Limb (tissue), 2 donors: ENCODE data around the gene PRAMEF12.
"Not testable (repeated sequence)": the region's sequence is repeated elsewhere in the genome, so short reads cannot be mapped to it uniquely, and the experiment has no call there.

ENCODE experiments used
- DNase-seq, 2 donors: peaks; one replicate each; pipeline ENCODE4 v3.0.0-alpha.2; 2016; ENCODE audit errors: extremely low spot score in 2 of 2

PRAMEF12 gene

DNA sequence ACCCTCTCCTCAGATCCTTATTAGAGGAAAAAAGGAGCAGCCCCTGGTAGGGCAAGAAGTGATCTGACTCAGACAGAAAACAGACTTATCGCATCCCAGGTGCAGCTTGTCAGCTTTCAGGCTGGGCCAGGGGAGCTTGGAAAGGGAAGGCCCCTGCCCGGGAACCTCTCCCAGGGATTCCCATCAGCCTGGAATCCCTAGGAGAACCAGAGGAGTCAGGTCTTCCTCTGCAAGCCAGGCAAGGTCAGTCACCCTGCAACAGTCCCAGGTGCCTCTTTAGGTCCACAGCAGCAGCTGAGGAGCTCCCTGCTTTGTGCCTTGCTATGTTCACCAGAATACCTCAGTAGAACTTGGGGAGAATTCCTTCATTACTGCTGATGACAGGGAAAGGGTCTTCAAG lies 2.9 kb upstream of the PRAMEF12 start:
- DNase-seq, result no peak

DNA sequence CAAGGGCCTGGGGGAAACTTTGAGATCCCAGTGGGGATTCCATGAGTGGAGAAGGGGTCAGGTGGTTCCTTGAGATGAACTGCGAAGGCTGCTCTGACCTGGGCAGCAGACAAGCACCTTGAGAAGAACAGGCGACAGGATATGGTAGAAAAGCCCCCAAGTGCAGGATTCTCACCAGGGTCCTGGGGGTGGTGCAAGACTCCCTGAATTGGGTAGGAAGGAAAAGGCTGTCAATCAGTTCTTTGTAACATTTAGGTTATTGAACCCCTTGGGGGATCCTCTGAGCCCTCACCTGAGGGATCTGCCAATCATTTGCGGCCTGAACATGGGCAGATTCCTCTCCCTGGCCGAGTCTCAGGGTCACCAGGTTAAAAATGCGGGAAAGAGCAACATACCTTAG lies 2.4 kb upstream of the PRAMEF12 start:
- no peak for DNase-seq

DNA sequence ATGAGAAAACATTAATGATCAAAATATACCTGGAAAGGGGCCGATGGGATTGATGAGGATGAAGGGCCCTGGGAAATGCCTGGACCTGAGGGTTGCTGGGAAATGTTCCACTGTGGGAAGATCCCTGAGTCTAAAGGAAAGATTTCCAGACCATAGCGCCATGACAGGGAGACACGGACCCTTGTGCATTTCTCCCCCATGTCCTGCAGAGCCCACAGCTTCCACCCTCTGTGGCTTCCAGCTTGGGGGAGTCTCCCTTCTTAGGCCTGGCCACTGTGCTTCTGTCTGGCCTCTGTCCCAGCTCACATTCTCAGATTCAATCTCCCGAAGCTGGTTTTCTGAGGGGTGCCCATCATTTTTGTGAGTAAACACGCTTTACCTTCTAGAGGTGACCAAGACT lies 1.0 kb upstream of the PRAMEF12 start:
- DNase-seq, result no peak

DNA sequence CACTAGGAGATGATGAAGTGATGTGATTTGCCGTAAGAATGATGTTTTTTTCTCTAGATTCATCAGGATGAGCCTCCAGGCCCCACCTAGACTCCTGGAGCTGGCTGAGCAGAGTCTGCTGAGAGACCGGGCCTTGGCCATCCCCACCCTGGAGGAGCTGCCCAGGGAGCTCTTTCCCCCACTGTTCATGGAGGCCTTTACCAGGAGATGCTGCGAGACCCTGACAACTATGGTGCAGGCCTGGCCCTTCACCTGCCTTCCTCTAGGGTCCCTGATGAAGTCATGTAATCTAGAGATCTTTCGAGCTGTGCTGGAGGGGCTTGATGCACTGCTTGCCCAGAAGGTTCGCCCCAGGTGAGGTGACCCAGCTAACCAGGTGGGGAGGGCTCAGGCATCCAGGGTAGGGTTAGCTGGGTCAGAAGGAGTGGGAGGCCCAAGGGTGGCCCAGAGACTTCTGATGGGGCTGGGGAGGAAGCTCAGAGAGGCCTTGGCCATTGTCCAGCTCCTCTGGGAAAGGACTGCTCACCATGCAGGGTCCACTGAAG lies 1.3 kb downstream of the PRAMEF12 start:
- no peak for DNase-seq

DNA sequence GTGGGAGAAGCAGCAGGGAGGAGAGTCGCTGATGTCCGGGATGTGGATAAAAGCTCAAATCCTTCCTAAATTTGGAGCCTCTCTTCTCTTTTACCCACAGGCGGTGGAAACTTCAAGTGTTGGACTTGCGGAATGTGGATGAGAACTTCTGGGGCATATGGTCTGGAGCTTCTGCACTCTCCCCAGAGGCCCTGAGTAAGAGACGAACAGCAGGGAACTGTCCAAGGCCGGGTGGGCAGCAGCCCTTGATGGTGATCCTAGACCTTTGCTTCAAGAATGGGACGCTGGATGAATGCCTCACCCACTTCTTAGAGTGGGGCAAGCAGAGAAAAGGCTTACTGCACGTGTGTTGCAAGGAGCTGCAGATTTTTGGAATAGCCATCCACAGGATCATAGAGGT lies 1.9 kb downstream of the PRAMEF12 start:
- DNase-seq, result no peak

DNA sequence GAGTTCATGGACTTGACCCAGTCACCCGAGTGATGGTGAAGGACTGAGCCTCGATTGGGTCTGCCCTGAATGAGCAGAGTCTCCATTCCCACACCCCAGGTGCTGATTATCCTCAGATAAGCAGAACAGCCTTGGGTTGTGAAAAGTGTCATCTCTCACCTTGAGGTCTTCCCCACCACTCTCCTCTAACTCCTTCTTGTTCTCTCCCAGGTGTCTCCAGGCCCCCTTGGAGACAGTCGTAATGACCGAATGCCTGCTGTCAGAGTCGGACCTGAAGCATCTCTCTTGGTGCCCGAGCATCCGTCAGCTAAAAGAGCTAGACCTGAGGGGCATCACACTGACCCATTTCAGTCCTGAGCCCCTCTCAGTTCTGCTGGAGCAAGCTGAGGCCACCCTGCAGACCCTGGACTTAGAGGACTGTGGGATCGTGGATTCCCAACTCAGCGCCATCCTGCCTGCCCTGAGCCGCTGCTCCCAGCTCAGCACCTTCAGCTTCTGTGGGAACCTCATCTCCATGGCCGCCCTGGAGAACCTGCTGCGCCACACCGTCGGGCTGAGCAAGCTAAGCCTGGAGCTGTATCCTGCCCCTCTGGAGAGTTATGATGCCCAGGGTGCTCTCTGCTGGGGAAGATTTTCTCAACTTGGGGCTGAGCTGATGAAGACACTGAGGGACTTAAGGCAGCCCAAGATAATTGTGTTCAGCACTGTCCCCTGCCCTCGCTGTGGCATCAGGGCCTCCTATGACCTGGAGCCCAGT lies 3.4 kb downstream of the PRAMEF12 start:
- DNase-seq, result no peak

DNA sequence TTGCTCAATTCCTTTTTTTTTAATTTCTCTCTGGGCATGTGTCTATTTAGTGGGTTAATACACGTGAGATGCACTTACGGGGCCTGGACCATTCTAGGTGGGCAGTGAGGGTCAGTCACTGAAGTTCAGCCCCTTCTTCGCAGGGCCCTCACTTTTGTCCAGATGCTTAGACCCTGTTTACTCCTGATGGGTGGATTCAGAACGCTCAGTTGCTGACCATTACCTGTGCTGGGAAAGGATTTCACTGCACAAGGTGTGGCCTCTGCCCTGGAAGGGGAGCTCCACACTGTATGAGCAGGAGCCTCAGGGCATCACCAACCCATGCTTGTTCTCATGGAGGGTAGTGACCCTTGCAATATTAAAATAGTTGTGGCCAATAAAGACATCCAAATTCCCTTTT lies 4.5 kb downstream of the PRAMEF12 start:
- no peak for DNase-seq

DNA sequence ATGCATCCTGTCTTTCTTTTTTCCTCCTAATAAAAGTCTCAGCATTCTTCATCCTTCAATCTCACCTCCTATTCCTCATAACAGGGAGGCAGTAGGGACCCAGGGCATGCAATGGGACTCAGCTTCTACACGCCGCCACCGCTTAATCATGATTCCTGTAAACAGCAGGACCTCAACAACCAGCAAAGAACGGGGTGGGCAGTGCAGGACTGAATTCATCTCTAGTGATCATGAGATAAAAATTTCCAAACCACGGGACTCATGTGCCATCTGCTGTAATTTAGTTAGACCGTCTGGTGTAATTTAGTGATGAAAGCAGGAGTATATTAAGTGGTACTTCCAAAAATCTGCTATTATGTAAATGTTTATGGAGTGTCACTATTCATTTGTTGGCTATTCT lies 5.4 kb downstream of the PRAMEF12 start:
- DNase-seq, result no peak

DNA sequence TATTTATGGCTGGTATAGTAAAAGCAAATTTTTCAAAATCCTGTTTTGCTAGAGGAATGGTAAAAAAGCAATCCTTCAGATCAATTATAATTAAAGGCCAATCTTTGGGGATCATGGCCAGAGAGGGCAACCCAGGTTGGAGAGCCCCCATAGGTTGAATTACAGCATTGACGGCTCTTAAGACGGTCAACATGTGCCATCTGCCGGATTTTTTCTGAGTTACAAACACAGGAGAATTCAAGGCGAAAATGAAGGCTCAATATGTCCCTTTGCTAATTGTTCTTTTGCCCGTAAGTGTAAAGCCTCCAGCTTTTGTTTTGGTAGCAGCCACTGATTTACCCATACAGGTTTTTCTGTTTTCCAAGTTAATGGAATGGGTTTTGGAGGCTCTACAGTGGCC lies 8.0 kb downstream of the PRAMEF12 start:
- DNase-seq, result not testable (repeated sequence)

DNA sequence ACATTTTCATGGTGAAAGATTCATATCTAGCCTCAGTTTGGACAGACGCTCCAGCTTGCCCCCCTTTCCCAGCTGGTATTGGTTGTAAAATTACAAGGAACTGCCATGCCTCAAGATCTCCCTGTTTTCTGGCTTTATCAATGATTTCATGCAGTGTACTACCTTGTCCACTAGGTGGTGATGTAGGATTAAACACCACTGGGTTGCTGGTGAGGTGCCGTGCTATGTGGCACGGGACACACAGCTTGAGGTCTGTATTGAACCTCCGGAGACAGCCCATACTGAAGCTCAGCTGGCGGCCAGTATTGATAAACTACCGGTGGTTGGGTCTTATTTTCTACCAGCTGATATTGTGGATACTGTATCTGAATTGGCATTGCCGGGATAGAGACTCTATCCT lies 10.2 kb downstream of the PRAMEF12 start:
- not testable (repeated sequence) for DNase-seq

DNA sequence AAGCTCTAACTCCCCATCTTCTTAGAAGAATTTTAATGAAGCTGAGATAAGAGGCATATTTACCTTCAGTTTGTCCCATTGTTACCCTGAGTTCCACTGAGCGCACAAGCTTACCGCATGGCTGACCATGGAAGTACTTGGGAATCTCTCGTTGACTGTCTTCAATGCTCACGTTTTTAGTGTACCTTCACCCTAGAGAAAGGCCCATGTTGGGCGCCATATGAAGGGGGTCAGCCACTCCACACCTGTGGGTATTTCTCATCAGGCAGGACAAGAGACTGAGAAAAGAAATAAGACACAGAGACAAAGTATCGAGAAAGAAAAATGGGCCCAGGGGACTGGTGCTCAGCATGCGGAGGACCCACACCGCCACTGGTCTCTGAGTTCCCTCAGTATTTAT lies 11.2 kb downstream of the PRAMEF12 start:
- not testable (repeated sequence) for DNase-seq

DNA sequence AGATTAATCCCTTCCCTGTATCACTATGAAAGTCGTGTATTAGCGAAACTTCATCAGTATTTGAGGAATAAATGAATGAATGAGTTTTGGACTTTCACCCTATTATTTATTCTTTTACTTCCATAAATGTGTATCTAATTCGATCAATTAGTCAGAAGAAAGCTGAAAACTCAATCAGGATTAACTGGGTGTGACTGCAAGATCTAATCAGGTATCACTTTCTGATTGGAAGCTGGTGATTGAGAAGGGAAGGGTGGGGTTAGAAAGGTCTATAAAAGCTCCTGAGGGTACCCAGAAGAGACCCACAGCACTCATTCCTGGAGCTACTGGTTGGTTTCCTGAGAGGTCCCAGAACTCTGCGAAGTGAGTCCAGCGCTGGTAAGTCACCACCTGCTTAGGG lies 17.6 kb downstream of the PRAMEF12 start, which contains the start of gene PRAMEF1:
TSS of gene PRAMEF1 (plus strand) at position 301 of the 400 bp plus-strand sequence. CDS start 1,831 bp downstream, outside the sequence.
- DNase-seq, result not testable (repeated sequence)

DNA sequence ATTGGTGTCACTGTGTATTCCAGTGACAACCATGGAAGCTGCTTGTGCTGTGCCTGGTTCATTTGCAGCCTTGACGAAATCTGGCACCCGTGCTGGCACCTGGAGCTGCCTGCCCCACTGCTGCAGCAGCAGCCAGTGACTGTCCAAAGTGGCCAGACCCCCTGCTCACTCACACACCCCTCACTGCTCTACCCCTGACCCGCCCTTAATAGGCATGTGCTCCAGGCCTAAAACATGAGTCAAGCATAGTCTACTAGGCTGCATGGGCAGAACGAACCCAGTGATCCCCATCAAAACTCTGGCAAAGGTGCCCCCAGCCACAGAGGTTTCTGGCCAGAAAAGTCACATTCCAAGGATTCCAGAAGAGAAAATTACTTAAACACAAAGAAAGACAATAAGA lies 25.4 kb downstream of the PRAMEF12 start:
- DNase-seq, result no peak

DNA sequence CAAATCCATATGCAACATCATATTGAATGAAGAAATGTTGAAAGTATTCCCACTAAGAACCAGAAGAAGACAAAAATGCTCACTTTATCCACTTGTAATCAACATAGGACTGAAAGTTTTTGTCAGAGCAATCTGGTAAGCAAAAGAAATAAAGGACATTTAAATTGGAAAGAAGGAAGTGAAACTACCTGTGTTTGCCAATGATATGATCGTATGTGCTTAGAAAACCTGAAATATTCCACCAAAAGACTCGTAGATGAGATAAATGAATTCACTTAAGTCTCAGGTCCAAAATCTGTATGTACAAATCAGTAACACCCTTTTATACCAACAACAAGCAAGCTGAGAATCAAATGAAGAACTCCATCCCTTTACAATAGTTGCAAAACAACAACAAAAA lies 26.2 kb downstream of the PRAMEF12 start:
- DNase-seq, result no peak

DNA sequence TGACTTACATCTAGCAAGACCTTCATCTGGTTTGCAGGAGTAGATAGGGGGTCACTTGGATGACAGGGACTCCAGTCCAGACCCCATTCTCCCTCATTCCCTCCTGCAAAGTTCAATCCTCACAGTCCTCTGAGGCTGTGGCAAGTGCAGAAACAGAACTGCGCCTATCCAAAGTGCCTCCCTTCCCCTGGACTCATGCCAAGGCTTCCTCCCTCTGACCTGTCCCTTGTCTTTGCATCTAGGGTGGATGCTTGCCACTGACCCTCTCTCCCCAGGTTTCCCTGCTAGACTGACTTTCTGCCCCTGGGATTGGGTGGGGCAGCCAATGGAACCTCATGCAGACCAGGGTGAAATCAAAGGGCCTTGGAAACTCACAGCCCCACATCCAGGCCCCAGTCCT lies 36.4 kb downstream of the PRAMEF12 start:
- DNase-seq, result no peak

DNA sequence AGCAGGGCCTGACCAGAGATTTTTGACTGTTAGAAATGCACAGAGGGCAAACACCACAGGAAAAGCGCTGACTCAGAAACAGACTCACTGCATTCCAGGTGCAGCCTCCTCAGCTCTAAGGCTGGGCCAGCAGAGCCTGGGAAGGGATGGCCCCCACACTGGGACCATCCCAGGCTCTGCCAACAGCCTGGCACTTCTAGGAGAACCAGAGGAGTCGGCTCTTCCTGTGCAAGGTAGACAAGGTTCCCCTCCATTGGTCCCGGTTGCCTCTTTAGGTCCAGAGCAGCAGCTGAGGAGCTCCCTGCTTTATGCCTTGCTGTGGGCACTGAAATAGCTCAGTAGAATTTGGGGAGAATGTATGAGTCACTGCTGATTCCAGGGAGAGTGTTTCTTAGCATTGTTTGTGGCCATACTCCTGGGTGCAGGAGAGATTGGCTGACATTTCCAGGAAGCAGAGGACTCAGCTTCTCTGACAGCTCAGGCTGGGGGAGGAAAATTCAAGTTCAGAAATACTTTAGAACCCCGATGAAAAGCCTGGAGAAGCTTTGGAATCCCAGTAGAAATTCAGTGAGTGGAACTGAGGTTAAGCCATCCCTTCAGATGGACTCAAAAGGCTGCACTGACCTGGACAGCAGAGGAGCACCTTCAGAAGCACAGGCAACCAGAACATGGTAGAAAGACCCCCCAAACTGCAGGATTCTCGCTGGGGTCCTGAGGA lies 37.3 kb downstream of the PRAMEF12 start:
- DNase-seq, result no peak

DNA sequence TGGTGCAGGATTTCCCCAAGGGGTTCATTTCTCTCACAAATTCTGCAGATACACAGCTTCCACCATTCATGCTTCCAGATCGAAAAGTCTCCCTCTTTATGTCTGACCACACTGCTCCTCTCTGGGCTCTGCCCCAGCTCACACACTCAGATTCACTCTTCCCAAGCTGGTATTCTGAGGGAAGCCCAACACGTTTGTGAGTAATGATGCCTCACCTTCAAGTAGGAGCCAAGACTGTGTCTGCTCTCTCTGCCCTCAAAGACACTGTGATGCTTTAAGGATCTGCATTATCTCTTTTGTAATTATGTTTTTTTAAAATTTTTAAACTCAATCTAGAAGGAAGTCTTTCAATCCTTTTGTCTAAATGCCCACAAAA lies 37.9 kb downstream of the PRAMEF12 start:
- no peak for DNase-seq

DNA sequence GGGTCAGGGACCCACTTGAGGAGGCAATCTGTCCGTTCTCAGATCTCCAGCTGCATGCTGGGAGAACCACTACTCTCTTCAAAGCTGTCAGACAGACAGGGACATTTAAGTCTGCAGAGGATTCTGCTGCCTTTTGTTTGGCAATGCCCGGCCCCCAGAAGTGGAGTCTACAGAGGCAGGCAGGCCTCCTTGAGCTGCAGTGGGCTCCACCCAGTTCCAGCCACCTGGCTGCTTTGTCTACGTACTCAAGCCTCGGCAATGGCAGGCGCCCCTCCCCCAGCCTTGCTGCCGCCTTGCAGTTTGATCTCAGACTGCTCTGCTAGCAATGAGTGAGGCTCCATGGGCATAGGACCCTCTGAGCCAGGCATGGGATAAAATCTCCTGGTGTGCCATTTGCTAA lies 45.5 kb downstream of the PRAMEF12 start:
- not testable (repeated sequence) for DNase-seq
